ENCODE results near the gene IDH3A.

DNA sequence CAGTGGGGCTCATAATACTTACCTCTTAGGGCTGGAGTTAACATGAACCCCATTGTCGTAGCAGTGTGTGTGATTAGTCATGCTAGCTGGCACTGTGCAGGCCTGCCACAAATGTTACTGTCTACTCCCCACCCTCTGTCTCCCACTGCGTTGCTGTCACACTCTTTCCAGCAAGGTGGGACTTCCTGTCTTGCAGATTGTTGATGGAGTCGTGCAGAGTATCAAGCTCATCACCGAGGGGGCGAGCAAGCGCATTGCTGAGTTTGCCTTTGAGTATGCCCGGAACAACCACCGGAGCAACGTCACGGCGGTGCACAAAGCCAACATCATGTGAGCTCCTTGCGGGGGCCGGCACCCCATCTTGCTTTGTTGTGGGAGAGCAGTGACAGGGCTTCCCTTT lies 12.9 kb downstream of the IDH3A start:
- TF ChIP-seq, protein P1, sequence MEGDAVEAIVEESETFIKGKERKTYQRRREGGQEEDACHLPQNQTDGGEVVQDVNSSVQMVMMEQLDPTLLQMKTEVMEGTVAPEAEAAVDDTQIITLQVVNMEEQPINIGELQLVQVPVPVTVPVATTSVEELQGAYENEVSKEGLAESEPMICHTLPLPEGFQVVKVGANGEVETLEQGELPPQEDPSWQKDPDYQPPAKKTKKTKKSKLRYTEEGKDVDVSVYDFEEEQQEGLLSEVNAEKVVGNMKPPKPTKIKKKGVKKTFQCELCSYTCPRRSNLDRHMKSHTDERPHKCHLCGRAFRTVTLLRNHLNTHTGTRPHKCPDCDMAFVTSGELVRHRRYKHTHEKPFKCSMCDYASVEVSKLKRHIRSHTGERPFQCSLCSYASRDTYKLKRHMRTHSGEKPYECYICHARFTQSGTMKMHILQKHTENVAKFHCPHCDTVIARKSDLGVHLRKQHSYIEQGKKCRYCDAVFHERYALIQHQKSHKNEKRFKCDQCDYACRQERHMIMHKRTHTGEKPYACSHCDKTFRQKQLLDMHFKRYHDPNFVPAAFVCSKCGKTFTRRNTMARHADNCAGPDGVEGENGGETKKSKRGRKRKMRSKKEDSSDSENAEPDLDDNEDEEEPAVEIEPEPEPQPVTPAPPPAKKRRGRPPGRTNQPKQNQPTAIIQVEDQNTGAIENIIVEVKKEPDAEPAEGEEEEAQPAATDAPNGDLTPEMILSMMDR (IDR thresholded peaks at IDR 0.05) = no peak
- TF ChIP-seq POLR2A (IDR thresholded peaks at IDR 0.05) = no peak
